GM19372 (cell line): ENCODE data around the gene ZPBP2.
"Not testable (repeated sequence)": the region's sequence is repeated elsewhere in the genome, so short reads cannot be mapped to it uniquely, and the experiment has no call there.

Experiments
- ATAC-seq: cut with Tn5 transposase; IDR thresholded peaks from one replicate; pipeline ENCODE4 v1.9.1; 2021; ENCODE audit warnings: mild to moderate bottlenecking, low read depth, moderate library complexity; ENCODE audit not compliant: unreplicated experiment

The ZPBP2 gene, protein sequence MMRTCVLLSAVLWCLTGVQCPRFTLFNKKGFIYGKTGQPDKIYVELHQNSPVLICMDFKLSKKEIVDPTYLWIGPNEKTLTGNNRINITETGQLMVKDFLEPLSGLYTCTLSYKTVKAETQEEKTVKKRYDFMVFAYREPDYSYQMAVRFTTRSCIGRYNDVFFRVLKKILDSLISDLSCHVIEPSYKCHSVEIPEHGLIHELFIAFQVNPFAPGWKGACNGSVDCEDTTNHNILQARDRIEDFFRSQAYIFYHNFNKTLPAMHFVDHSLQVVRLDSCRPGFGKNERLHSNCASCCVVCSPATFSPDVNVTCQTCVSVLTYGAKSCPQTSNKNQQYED

DNA sequence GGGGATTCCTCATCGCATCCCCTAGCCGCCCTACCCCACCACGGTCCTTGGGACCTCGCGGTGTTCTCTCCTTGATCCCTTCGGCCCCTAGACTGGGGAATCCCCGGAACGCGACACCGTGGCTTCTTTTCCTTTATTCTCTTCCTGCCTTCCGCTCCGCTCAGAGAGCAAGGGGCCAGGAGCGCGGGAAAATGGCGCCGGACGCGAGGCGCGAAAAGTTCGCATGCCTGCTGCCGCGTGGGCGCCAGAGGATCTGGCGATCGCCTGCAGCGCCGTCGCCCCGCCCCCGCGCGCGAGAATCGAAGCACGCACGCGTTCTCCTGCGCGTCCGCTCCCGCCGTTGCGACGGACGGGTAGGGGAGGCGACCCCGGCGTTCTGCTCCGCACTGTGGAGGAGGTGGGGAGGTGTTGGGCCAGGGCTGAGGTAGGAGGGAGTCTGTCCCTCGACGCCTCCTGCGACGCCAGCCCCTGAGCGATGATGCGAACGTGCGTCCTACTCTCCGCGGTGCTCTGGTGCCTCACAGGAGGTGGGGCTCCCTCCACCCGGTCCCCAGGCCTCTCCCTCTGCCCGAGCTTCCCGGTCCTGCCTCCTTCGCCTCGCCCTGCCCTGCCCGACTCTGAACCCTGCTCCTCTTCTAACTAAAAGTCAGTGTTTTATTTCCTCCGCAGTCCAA, at the start of gene ZPBP2:
TSS of gene ZPBP2 (plus strand) at position 323 of the 674 bp plus-strand sequence. CDS start at position 476, 153 bp downstream.
- ATAC-seq, result peak; percentile 7

DNA sequence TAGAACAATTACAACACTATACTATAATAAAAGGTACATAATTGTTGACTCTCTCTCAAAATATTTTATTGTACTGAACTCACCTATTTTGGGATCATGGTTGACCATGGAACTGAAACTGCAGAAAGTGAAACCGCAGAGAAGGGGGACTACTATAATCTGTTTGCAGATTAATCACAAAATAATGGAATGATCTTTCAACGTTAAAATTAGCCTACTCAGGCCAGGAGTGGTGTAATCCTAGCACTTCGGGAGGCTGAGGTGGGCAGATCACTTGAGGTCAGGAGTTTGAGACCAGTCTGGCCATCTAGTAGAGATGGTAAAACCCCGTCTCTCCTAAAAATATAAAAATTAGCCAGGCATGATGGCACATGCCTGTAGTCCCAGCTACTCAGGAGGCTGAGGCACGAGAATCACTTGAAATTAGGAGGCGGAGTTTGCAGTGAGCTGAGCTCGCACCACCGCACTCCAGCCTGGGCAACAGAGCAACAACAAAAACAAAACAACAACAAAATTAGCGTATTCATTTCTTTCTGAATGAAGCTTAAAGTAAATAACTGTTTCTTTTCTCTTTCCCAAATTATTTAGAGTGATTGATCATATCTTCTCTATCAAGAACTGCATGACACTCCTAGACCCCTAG, 49.5 kb upstream of the ZPBP2 start:
- ATAC-seq, result no peak

DNA sequence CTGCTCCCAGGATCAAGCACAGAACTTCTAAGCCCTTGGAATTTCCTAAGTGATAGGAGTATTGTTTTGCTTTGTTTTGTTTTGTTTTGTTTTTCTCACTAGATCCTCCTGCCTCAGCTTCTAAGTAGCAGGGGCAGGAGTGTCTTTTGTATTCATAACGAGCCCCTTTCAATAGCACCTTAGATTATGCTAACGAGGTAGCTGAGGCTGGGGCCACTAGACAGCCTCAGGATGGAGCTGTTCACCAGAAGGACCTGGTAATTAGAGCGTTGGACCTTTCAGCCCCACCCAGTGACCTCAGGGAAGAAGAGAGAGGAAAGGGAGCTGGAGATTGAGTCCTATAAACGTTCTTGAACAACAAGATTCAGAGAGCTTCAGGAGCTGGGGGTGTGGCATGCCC, 47.5 kb upstream of the ZPBP2 start:
- ATAC-seq, result no peak

DNA sequence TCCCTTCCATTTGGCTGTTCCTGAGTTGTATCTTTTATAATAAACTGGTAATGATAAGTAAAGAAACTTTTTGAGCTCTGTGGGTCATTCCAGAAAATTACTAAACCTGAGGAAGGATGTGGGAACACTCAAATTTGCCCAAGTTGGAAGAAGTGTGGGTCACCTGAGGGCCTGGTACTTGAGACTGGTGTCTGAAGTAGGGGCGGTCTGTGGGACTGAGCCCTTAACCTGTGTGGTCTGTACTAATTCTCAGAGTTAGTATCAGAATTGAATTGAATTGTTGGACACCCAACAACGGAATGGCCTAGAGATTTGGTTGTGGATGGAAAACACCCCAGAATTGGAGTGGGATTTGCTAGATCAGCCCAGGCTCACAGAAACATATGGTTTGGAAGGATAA, 47.0 kb upstream of the ZPBP2 start:
- ATAC-seq, result no peak

DNA sequence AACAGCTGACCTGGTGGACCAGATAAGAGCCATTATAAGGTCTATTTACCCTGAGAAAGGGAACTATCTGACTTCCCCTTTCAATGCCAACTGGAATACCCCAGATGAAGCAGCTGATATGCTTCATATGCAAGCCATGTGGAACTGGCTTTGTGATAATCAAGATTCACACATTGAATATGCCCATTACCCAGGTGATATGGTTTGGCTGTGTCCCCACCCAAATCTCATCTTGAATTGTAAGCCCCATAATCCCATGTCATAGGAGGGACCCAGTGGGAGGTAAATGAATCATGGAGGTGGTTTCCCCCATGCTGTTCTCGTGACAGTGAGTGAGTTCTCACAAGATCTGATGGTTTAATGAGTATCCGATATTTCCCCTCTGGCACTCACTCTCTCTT, 46.0 kb upstream of the ZPBP2 start:
- ATAC-seq, result no peak

DNA sequence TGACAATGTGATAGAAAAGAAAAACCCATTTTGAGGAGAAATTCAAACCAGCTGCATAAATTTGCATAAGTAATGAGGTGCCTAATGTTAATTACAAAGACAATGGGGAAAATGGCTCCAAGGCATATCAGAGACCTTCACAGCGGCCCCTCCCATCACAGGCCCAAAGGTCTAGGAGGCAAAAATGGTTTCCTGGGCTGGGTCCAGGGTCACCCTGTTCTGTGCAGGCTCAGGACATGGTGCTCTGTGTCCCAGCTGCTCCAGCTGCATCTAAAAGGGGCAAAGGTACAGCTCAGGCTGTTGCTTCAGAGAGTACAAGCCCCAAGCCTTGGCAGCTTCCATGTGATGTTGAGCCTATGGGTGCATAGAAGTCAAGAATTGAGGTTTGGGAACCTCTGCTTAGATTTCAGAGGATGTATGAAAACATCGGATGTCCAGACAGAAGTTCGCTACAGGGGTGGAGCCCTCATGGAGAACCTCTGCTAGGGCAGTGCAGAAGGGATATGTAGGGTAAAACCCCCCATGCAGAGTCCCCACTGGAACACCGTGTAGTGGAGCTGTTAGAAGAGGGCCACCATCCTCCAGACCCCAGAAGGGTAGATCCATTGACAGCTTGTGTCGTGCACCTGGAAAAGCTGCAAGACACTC, 44.5 kb upstream of the ZPBP2 start:
- no peak for ATAC-seq

DNA sequence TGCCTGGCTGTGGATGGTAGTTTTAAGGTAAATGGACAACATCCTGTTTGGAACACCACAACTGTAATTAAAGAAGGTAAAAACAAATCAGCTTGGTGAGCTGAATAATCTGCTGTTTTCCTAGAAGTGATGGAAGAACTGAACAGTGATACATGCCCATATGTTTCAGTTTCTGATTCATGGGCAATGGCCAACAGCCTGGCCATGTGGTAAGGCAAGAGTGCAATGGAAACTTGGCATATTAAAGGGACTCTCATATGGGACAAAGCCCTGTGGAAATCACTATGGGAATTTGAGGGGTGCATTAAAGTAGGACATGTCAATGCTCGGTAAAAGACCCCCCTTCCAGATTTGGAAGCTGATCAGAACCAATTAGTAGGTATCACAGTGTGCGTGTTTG, 41.7 kb upstream of the ZPBP2 start:
- ATAC-seq, result no peak

DNA sequence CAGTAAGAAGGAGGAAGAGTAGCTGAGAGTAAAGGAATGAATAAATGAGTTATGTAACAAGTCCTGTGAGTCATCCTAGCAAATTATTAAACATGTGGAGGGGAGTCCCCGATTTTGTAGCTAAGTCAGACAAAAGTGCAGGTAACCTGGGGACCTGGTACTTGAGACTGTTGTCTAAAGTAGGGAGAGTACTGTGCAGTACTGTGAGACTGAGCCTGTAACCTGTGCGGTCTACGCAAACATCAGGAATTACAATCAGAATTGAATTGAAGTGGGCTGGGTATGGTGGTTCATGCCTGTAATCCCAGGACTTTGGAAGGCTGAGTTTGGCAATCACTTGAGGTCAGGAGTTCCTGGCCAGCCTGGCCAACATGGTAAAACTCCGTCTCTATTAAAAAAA, 39.6 kb upstream of the ZPBP2 start:
- no peak for ATAC-seq

DNA sequence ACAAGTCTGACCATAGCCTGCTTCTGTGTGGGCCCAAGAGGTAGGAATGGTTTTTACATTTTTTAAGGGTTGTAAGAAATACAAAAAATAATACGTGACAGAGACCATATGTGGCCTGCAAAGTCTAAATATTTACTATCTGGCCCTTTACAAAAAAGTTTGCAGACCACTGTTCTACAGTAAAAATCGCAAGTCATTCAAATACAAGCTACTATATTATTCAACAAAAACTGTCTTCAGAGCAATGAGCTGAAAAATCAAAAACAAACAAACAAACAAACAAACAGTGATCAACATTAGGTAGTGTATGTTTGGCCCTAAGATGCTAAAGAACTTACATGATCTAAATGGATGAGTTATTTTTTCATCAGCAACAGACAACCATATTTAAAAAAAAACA, 36.4 kb upstream of the ZPBP2 start:
- no peak for ATAC-seq

DNA sequence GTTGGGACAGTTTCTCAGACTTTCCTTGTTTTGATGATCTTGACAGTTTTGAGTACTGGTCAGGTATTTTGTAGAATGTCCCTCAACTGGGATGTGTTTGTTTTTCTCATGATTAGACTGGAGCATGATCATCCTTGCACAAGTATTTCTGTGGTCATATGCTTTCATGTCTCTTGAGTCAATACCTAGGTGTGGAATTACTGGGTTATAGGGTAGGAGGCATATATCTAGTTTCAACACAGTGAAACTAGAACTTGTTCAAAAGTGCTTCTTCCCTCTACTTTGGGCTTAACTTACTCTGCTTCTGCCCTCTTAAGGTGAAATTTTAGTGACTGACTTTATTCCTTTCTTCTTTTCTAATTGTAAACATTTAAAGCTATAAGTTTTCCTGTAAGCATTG, 34.0 kb upstream of the ZPBP2 start:
- no peak for ATAC-seq

DNA sequence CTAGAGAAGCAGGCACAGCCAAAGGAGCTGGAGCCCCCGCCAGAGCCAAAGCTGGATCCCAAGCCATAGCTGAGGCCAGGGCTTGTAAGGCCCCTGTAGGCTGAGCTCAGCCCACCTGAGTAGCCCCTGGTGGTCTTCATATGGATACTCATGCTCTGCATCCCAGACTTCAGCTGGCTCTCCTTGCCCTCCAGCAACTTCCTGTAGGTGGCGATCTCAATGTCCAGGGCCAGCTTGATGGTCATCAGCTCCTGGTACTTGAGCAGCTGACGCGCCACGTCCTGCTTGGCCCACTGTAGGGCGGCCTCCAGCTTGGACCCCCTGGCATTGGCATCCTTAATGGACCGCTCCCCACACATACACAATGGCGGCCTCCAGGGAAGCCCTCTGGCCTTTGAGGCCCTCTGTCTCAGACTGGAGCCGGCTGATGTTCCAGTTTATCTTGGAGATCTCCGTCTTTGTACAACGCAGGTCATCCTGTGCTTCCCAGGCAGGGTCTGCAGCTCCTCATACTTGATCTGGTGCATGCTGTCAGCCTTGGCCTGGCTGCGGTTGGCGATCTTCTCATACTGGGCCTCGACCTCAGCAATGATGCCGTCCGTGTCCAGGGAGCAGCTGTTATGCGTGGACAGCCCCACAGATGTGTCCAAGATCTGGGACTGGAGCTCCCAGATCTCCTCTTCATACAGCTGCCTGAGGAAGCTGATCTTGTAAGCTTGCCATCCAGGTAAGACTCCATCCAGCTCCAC, 32.8 kb upstream of the ZPBP2 start:
- no peak for ATAC-seq

DNA sequence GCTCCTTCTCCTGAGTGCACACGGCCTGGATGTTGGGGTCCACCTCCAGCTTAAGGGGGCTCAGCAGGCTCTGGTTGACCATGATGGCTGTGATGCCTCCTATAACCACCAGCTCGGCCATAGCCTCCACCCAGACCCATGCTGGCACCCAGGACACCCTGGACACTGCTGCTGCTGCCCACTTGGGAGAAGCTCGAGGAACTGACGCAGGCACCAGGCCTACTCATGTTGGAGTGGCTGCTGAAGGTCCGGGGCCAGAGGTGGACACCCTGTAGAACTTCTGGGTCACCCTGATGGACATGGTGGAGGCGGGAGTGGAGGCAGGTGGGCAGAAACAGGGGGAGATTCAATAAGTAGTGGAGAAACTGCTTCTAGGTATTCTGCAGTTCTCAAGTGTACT, 31.9 kb upstream of the ZPBP2 start:
- no peak for ATAC-seq

DNA sequence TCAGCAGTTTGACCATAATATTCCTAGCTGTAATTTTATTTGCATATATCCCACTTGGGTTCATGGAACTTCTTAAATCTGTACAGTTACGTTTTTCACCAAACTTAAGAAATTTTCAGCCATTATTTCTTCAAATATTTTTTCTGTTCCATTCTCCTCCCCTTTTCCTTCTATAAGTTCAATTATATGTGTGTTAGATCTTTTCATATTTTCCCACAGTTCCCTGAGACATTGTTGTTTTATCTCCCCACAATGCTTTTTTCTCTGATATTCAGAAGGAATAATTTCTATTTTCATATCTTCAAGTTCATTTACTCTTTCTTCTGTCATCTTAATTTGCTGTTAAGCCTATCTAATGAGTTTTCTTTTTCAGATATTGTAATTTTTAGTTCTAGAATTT, 29.9 kb upstream of the ZPBP2 start:
- ATAC-seq, result no peak

DNA sequence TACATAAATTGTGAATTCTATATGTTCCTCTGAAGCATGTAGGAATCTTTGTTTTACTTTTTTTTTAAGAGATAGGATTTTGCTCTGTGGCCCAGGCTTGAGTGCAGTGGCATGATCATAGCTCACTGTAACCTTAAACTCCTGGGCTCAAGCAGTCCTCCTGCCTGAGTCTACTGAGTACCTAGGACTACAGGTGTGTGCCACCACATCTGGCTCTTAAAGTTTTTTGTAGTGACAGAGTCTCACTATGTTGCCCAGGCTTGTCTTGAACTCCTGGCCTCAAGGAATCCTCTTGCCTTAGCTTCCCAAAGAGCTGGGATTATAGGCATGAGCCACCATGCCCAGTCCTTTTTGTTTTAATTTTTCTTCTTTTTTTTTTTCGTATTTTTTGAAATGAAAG, 29.2 kb upstream of the ZPBP2 start:
- no peak for ATAC-seq

DNA sequence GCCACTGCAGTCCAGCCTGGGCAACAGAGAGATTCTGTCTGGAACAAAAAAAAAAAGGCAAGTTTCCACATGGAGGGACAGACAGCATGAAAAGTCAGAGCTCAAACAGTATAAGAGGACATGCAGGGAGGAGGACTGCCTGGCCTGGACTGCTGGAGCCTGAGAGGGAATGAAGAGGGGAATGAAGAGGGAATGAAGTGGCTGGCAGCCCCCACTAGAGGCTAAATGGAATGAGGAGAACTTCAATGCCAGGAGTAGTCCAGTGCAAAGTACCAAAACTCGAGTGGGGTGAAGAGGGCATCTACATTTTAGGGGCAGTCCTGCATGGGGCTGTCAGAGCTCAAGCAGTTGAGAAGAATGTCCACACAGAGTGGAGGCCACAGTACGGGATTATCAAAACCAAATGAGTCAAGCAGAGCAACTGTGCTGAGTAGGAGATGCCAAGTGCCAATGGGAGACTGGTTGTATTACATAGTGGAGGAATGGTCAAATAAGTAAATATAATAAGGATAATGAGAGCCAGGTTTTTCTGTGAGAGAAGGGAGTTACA, 26.8 kb upstream of the ZPBP2 start:
- no peak for ATAC-seq

DNA sequence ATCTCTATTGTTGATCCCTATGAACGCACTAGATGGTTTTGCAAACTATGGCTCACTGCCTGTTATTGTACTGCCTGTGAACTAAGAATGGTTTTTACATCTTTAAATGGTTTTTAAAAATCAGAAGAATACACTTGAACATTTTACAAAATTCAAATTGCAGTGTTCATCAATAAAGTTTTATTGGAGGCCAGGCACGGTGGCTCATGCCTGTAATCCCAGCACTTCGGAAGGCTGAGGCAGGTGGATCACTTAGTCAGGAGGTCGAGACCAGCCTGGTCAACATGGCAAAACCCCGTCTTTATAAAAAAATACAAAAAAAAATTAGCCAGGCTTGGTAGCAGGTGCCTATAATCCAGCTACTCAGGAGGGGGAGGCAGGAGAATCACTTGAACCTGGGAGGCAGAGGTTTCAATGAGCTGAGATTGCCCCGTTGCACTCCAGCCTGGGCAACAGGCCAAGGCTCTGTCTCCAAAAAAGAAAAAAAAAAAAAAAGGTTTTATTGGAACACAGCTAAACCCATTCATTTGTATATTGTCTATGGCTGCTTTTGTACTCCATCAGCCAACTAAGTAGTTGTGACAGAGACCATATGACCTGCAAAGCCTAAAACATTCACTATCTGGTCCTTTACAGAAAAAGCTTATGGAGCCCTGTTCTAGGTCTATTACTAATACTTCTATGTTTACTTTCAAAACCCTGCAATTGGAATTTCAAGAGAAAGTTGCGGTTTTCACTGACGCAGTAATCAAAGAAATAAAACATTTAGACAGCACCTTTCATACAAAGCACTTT, 22.8 kb upstream of the ZPBP2 start:
- ATAC-seq, result no peak

DNA sequence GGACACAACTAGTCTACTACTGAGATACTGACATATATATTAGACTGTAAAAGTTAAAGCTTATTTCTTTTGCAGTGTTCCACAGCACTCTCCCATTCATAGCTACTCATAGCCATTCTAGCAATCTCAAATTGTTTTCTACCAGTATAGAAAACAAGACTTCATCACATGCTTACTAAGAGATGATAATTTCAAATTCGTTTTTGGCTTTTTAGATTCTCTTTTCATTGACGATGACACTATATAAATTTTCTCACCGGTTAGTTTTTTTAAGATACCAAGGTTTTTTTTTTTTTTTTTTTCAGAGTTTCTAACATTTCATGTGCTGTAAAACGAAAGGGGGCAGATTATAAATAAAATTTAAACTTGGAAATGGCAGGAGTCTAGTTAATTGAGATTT, 21.8 kb upstream of the ZPBP2 start:
- ATAC-seq, result no peak

DNA sequence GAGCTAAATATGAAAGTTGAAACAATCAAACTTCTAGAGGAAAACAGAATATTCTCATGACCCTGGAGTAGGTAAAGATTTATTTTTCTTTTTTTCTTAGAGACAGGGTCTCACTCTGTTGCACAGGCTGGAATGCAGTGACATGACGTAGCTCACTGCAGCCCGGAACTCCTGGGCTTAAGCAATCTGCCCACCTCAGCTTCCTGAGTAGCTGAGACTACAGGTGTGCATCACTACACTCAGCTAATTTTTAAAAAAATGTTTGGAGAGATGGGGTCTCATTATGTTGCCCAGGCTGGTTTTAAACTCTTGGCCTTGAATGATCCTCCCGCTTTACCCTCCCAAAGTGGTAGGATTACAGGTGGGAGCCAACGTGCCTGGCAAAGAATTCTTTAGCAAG, 19.4 kb upstream of the ZPBP2 start:
- no peak for ATAC-seq

DNA sequence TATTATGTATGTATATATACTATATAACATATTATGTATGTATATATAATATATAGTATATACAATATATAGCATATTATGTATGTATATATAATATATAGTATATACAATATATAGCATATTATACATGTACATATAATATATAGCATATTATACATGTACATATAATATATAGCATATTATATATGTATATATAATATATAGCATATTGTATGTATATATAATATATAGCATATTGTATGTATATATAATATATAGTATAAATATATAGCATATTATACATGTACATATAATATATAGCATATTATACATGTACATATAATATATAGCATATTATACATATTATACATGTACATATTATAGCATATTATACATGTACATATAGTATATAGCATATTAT, 17.8 kb upstream of the ZPBP2 start:
- ATAC-seq, result not testable (repeated sequence)

DNA sequence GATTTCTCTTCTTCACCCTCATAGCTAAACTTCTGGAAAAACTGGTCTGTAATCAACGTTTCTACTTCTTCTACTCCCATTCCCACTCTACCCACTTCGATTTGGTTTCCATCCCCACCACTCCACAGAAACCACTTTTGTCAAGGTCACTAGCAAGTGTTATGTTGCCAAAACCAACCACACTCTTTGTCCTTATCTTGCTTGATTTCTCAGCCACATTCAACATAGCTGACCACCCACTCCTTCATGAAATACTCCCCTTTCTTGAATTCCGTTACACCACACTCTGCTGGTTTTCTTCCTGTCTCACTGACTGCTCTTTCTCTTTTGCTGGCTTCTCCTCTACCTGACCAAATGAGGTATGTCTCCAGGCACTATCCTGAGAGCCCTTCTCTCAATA, 15.8 kb upstream of the ZPBP2 start:
- ATAC-seq, result no peak
